GM12872 (cell line): ENCODE results near the gene PADI2.

Source experiments
- TF ChIP-seq, protein P1 (sequence below): IDR thresholded peaks from 3 replicates; pipeline ENCODE4 v1.5.1; 2011; ENCODE audit warnings: low read depth, mild to moderate bottlenecking, low read length, moderate library complexity; ENCODE audit not compliant: insufficient read depth

The PADI2 gene

DNA sequence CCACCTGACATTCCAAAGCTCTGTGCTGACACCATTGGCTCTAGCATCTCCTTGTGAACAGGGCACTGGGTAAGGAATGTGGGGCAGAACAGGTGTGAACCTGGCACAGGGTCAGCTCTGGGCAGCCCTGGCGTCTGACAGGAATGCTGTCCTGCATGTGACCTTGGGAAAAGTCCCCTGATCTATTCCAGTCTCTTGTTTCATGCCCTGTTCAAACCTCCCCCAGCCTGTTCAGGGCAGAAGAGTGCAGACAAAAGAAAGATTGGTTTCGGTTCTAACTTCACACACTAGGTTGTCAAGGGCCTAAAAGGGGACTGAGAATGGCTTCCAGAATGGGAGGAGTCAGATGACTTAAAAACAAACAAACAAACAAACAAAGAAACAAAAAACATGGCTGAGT lies 37.8 kb downstream of the PADI2 start:
- TF ChIP-seq, protein P1, sequence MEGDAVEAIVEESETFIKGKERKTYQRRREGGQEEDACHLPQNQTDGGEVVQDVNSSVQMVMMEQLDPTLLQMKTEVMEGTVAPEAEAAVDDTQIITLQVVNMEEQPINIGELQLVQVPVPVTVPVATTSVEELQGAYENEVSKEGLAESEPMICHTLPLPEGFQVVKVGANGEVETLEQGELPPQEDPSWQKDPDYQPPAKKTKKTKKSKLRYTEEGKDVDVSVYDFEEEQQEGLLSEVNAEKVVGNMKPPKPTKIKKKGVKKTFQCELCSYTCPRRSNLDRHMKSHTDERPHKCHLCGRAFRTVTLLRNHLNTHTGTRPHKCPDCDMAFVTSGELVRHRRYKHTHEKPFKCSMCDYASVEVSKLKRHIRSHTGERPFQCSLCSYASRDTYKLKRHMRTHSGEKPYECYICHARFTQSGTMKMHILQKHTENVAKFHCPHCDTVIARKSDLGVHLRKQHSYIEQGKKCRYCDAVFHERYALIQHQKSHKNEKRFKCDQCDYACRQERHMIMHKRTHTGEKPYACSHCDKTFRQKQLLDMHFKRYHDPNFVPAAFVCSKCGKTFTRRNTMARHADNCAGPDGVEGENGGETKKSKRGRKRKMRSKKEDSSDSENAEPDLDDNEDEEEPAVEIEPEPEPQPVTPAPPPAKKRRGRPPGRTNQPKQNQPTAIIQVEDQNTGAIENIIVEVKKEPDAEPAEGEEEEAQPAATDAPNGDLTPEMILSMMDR = no peak

DNA sequence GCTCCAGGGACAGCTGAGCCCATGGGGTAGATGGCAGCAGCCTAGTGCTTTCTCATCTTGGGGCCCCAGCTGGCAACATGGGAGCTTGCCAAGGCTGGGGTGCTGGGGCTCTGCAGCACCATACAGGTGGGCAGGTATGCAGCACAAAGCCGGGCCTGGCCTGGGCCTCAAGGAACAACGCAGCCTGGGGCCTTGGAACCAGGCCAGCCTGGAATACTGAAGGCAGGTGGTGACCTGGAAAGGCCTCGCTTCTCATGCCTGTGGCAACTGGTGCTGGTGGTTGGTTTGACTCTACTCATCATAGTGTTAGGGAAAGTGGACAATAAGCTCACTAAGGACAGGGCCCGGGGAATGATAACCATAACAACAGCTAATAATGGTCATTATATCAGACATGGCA lies 38.4 kb downstream of the PADI2 start:
- TF ChIP-seq, protein P1 = no peak

DNA sequence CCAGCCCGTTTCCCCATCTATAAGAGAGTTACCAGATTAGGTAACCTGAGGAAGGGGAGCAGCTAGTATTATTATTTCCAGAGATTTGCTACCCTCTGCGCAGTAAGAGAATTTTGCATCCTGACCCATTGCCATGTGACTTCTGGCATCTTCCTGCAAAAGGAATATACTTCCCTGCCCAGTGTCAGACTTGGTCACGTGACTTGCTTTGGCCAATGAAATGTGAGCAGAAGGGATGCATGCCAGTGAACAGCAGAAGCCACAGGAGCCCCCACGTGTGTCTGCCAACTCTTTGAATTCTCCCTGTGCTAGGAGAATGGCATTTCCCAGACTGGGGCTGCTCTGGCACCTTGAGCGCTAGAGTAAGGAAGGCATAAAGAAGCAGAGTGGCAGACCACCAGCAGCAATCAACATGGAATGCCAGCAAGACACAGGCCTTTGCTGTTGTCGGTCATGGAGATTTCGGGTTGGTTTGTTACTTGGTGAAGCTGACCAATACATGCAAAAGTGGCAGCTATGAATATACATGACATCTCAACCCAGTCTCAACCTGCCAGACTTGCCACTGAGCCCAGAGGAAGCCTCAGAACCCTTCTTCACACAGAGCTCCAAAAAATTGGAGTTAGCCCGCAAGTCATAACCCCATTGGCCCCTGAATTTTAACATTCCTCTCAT lies 39.0 kb downstream of the PADI2 start:
- TF ChIP-seq, protein P1 = no peak

DNA sequence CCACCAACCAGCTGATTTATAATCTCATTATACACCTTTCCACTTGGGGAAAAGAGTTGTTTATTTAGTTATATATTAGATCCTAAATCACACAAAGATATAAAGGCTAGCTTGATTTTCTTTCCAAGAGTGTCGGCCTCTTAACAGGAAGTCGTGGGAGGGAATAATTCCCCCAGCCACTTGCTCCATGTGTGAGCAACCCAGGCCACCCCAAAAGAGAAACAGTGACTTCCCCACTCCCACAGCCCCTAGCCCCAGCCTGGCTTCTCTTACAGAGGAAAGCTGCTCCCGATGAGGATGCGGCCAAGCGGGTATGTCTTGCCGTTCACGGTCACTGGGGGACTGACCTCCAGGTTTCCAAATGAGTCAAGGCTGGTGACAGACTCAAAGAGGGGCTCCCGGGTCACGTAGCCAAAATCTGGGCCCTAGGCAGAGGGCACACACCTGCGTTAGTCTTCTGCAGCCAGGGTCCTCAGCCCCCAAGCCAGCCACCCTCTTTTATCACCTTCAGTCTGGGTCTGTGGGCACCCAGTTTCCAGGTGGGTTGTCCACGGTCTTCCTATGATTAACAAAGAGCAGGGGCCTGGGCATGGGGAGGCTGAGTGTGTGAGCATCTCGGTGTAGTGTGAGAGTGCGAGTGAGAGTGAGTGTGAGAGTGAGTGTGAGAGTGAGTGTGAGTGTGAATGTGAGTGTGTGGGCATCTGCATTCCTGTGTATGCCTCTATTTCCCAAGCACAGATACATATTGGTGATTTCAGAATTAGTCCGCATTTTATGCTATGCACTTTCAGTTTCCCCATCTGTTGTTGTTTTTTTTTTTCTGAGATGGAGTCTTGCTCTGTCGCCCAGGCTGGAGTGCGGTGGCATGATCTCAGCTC lies 40.0 kb downstream of the PADI2 start:
- TF ChIP-seq, protein P1 = no peak

DNA sequence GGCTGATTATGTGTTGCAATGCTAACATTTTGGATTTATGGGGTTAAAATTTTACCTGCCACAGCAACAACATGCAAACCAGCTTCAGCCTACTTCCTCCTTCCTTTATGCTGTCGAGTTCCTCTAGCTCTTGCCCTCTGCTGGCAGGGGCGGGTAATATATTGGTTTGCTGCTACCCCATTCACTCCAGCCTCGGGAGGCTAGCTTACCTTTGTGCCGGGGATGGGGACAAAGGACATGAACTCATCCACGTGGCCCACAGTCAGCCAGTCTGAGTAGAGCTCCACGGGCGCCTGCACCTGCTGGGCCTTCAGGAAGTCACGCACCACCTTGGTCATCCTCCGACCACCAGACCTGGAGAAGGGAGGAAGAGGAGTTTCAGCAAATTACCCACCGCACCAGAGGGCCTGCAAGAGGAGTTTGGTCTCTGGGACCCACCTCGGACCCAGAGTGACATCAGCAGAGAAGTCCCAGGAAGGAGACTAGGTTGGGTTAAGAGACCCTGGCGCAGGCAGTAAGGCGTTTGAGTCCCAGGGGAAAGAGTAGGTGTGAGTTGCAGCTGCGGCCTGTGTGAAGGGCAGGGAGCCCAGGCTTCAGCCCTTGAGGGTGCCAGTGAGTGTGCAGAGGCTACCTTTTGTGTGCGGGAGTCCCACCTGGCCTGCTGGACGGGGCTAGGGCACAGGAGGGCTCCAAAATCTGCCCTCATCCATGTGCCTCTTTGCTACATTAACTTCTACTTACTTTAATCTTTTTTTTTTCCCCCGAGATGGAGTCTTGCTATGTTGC lies 43.6 kb downstream of the PADI2 start:
- TF ChIP-seq, protein P1 = peak; percentile 72

DNA sequence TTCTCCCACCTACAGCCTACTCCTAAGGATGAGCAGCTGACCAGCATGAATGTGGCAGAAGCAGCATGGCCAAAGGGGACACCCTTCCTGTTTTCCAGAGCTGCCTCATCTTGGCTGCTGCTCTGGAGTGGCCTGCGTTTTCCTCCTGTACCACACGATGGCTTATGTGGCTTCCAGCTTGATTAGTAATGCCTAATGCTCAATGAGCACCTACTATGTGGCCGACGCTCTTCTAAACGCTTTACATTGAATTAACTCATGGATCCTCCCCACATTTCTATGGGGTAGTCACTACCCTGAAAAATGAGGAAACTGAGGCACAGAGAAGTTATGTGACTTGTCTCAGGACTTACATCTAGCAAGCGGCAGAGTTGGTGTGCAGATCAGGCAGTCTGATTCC lies 47.5 kb downstream of the PADI2 start:
- TF ChIP-seq, protein P1 = no peak

DNA sequence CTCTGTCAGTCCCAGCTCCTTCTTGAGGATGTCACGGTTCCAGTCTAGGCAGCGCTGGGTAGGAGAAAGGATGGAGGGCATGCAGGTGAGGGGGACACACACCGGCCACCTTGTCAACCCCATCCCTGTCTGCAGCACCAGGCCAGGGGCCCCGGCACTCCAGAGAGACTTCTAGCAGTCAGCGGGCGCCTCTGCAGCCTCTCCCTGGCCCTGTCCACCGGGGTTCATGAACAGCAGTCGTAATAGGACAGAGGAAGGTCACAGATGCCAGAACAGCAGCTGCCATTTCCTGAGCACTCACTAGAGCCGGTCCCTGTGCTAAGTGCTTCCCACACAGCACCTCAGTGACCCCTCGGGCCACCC lies 49.1 kb downstream of the PADI2 start:
- TF ChIP-seq, protein P1 = no peak
